ENCODE results near the gene PIGH. TPM values are rescaled to one million over a fixed set of nuclear protein-coding genes. Genes with fewer than 3 reads are reported as not detected.

The PIGH gene
- polyA plus RNA-seq, 1 donor from 2014 or later: 91.8 TPM

DNA sequence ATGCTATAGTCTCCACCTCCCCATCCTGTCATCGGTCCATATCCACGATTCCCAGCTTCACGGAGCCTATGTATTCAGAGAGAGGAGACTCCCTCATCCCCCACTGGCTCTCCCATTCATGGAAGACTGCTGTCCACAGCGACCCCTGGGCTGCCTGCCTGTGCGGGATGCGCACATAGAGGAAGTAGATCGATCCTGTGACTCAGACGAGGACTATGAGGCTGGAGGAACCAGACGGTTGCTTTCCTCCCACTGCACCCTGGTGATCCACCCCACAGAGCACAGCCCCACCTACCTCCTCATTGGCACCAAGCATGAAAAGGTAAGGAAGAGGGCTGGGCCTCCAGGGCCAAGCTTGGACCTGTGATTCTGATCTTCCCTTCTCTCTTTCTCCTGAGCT lies 24.4 kb downstream of the PIGH start:
- Histone ChIP-seq H3K9me2 (ENCODE audit: insufficient read depth, low read length) (no peaks in the 10 kb centered on the region), H3F3A (ENCODE audit: insufficient read depth, low read length, poor library complexity, severe bottlenecking) (no peaks in the 10 kb centered on the region), H3K9ac (ENCODE audit: low read length) (no peak overlapping the region), H3K27ac (ENCODE audit: low read length) (no peak overlapping the region), H3K4me2 (ENCODE audit: low read length) (no peak overlapping the region), H4K20me1 (ENCODE audit: insufficient read depth) (no peaks in the 10 kb centered on the region), H2AFZ (ENCODE audit: low read depth, low read length) (no peak overlapping the region), H3K27me3 (ENCODE audit: insufficient read depth, low read depth, low read length) (no peaks in the 10 kb centered on the region), H3K9me3 (ENCODE audit: low read length) (no peaks in the 10 kb centered on the region), H3K36me3 (ENCODE audit: insufficient read depth, low read length) (peaks cover 13% of the 10 kb centered on the region), H3K4me3 (ENCODE audit: low read length) (no peak overlapping the region), H3K79me2 (replicated peaks; ENCODE audit: insufficient read depth, low read length) (no peaks in the 10 kb centered on the region)
- TF ChIP-seq RAD21 (conservative IDR thresholded peaks at IDR 0.05) (no peak), EZH2 (IDR thresholded peaks at IDR 0.05; ENCODE audit: borderline replicate concordance, insufficient read depth, low read length, poor library complexity, severe bottlenecking) (no peak), MXI1 (conservative IDR thresholded peaks at IDR 0.05; ENCODE audit: poor library complexity, severe bottlenecking) (no peak), TAF1 (IDR thresholded peaks at IDR 0.05; ENCODE audit: low read depth) (no peak), POLR2AphosphoS5 (IDR thresholded peaks at IDR 0.05) (no peak), EP300 (conservative IDR thresholded peaks at IDR 0.05; ENCODE audit: poor library complexity, severe bottlenecking) (no peak), SMC3 (conservative IDR thresholded peaks at IDR 0.05; ENCODE audit: poor library complexity) (no peak)
- TF ChIP-seq, protein P1, sequence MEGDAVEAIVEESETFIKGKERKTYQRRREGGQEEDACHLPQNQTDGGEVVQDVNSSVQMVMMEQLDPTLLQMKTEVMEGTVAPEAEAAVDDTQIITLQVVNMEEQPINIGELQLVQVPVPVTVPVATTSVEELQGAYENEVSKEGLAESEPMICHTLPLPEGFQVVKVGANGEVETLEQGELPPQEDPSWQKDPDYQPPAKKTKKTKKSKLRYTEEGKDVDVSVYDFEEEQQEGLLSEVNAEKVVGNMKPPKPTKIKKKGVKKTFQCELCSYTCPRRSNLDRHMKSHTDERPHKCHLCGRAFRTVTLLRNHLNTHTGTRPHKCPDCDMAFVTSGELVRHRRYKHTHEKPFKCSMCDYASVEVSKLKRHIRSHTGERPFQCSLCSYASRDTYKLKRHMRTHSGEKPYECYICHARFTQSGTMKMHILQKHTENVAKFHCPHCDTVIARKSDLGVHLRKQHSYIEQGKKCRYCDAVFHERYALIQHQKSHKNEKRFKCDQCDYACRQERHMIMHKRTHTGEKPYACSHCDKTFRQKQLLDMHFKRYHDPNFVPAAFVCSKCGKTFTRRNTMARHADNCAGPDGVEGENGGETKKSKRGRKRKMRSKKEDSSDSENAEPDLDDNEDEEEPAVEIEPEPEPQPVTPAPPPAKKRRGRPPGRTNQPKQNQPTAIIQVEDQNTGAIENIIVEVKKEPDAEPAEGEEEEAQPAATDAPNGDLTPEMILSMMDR (IDR thresholded peaks at IDR 0.05; ENCODE audit: poor library complexity, severe bottlenecking): no peak
- TF ChIP-seq, protein P2, sequence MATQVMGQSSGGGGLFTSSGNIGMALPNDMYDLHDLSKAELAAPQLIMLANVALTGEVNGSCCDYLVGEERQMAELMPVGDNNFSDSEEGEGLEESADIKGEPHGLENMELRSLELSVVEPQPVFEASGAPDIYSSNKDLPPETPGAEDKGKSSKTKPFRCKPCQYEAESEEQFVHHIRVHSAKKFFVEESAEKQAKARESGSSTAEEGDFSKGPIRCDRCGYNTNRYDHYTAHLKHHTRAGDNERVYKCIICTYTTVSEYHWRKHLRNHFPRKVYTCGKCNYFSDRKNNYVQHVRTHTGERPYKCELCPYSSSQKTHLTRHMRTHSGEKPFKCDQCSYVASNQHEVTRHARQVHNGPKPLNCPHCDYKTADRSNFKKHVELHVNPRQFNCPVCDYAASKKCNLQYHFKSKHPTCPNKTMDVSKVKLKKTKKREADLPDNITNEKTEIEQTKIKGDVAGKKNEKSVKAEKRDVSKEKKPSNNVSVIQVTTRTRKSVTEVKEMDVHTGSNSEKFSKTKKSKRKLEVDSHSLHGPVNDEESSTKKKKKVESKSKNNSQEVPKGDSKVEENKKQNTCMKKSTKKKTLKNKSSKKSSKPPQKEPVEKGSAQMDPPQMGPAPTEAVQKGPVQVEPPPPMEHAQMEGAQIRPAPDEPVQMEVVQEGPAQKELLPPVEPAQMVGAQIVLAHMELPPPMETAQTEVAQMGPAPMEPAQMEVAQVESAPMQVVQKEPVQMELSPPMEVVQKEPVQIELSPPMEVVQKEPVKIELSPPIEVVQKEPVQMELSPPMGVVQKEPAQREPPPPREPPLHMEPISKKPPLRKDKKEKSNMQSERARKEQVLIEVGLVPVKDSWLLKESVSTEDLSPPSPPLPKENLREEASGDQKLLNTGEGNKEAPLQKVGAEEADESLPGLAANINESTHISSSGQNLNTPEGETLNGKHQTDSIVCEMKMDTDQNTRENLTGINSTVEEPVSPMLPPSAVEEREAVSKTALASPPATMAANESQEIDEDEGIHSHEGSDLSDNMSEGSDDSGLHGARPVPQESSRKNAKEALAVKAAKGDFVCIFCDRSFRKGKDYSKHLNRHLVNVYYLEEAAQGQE (IDR thresholded peaks at IDR 0.05; ENCODE audit: borderline replicate concordance): no peak

DNA sequence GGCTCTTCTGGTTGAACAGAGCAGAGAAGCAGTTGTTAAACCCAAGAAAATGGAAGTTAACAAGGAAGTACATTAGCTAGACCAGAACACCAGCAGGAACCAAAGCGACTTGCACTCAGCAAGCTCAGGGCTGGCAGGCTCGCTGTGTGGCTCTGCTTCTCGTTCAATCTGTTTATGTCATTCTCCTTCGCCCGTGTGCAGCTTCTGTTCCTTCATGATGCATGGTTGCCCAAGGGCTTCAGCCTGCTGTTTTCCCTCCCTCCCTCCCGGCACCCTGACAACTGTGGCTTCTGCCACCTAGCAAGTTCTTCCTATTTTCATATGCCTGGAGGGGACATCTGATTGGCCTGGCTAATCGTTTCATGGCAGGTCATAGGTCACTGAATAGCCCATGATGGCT lies 25.3 kb downstream of the PIGH start:
- Histone ChIP-seq H3K9me3 (ENCODE audit: low read length) (no peaks in the 10 kb centered on the region), H3K79me2 (replicated peaks; ENCODE audit: insufficient read depth, low read length) (no peaks in the 10 kb centered on the region), H3K9ac (ENCODE audit: low read length) (no peak overlapping the region), H3K27me3 (ENCODE audit: insufficient read depth, low read depth, low read length) (no peaks in the 10 kb centered on the region), H3K36me3 (ENCODE audit: insufficient read depth, low read length) (peaks cover 13% of the 10 kb centered on the region), H3F3A (ENCODE audit: insufficient read depth, low read length, poor library complexity, severe bottlenecking) (no peaks in the 10 kb centered on the region), H3K27ac (ENCODE audit: low read length) (no peak overlapping the region), H3K4me3 (ENCODE audit: low read length) (no peak overlapping the region), H2AFZ (ENCODE audit: low read depth, low read length) (no peak overlapping the region), H4K20me1 (ENCODE audit: insufficient read depth) (no peaks in the 10 kb centered on the region), H3K9me2 (ENCODE audit: insufficient read depth, low read length) (no peaks in the 10 kb centered on the region), H3K4me2 (ENCODE audit: low read length) (no peak overlapping the region)
- TF ChIP-seq, protein P1 (IDR thresholded peaks at IDR 0.05; ENCODE audit: poor library complexity, severe bottlenecking): no peak
- TF ChIP-seq SMC3 (conservative IDR thresholded peaks at IDR 0.05; ENCODE audit: poor library complexity): no peak
- TF ChIP-seq EP300 (conservative IDR thresholded peaks at IDR 0.05; ENCODE audit: poor library complexity, severe bottlenecking): no peak
- TF ChIP-seq MXI1 (conservative IDR thresholded peaks at IDR 0.05; ENCODE audit: poor library complexity, severe bottlenecking): no peak
- TF ChIP-seq RAD21 (conservative IDR thresholded peaks at IDR 0.05): no peak
- TF ChIP-seq, protein P2 (IDR thresholded peaks at IDR 0.05; ENCODE audit: borderline replicate concordance): no peak
- no peak for TF ChIP-seq TAF1 (IDR thresholded peaks at IDR 0.05; ENCODE audit: low read depth)
- no peak for TF ChIP-seq POLR2AphosphoS5 (IDR thresholded peaks at IDR 0.05)
- no peak for TF ChIP-seq EZH2 (IDR thresholded peaks at IDR 0.05; ENCODE audit: borderline replicate concordance, insufficient read depth, low read length, poor library complexity, severe bottlenecking)
